NAMALWA (cell line): Measurements from ENCODE around the gene NCKAP5.

Experiments used
- DNase-seq: peaks from one replicate; pipeline ENCODE4 v3.0.0-alpha.2; 2015; ENCODE audit warnings: low spot score

Gene NCKAP5

GRCh38 chr2:132662732-132663131 lies 905.5 kb downstream of the NCKAP5 start:
- no peak for DNase-seq

- no peak for DNase-seq
These were observed 908.9 kb downstream of the NCKAP5 start for GRCh38 chr2:132659331-132659730.

GRCh38 chr2:132656266-132656975 lies 911.8 kb downstream of the NCKAP5 start:
- DNase-seq = no peak

DNA sequence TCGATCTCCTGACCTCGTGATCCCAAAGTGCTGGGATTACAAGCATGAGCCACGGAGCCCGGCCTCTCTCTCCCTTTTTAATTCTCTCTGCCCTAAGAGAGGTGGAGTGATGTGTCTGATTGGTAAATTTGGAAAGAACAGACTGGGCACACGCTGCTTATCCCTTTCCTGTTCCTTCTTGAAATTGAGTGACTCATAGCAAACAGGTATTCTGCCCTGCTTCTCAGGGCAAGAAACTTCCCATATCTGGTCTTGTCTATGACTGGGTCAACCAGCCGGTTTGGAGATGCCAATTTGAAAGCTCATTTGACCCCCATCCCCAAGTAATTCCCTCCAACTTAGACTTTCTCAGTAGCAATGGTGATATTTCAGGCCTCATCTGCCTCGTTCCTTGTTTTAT lies 913.3 kb downstream of the NCKAP5 start:
- DNase-seq = no peak

GRCh38 chr2:132654335-132654734 lies 913.9 kb downstream of the NCKAP5 start:
- no peak for DNase-seq

DNA sequence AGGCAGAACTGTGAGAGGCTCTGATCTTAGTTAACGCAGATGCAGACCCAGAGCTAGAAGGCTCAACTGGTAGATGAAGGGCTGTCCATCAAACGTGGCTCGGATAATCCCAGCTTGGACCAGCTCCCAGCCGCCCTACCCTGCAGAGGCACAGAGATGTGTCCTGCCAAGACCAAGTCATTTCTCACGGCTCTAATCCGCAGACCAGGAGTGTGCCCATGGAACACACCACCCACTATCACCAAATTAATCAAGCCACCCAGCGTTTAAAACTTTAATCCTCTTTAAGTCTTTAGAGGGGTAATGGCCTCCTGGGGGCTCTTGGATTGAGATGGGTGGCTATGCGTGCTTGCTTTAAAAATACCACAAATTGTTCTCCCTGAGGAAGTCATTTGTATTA lies 915.8 kb downstream of the NCKAP5 start:
- no peak for DNase-seq

DNA sequence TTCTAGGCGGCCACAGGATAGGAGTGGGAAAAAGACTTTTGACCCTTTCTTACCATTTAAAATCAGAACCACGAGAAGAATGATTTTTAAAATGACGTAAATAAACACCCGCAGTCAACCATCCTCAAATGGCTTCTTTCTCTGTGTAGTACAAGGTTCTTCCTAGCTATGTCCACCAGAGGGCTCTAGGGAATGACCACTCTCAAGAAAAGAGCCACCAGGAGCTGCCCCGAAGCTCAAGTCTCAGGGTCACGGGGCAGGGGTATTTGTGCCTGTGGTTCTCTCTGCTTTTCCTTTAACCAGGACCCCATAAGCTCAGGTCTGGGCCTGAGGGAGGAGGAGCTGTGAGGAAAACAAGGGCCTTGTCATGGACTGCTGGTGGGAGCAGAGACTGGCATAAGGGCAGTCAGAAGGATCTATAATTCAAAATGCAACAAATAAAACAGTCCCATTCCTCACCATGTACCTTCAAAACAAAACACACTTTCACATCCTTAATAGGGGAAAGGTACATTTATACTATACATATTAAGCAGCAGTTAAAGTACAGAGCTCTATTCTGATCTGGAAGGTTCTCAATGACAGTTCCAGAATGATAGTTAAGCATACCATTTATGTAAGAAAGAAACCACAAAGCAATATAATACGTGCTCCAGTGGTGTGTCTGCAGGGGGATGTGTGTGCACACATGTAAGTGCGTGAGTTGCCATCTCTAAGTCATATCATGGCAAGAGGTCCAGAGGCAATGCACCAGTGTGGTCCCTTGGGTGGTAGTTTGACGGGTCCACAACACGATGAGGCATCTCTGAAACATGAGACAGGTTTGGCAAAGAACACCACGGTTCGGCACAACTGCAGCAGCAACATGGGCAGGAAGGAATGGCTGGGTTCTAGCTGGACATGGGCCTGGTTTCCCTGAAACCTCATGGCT lies 916.9 kb downstream of the NCKAP5 start:
- DNase-seq = no peak

GRCh38 chr2:132646540-132647108 lies 921.6 kb downstream of the NCKAP5 start:
- no peak for DNase-seq

DNA sequence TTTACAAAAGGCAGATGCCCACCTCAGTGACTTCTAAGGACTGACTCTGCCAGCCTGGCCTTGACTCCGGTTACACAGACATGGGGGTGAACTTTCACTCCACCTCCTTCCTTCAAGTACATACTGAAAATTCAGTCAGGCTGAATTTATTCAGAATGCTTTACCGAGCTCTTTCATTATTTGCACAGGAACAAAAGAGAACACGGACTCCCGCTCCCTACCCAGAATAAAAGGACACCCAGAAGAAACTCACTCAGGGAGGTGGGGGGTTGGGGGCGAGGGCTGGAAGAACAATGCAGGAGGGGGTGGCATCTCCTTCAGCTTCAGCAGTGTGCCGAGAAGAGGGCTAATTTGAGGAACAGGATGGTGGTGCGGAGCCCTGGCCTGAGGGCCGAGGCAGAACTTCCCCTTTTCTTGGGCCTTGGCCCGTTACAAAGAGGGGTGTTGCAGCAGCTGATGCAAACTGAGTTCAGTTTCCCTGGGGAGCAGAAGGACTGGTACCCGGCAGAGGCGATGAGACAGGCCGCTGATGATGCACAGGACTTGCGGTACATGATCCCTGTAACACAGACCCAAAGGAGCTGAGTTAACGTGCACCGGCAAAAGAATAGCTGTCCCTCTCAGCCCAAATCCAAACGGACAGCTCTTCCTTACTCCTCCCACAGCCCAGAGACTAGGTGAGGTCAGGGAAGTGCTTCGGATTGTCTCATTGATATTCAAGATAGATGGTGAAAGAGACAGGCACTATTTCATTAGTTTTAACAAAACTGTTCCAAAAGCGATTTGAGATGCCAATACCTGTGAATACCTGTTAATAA lies 922.3 kb downstream of the NCKAP5 start:
- no peak for DNase-seq

GRCh38 chr2:132645176-132645575 lies 923.1 kb downstream of the NCKAP5 start:
- no peak for DNase-seq

DNA sequence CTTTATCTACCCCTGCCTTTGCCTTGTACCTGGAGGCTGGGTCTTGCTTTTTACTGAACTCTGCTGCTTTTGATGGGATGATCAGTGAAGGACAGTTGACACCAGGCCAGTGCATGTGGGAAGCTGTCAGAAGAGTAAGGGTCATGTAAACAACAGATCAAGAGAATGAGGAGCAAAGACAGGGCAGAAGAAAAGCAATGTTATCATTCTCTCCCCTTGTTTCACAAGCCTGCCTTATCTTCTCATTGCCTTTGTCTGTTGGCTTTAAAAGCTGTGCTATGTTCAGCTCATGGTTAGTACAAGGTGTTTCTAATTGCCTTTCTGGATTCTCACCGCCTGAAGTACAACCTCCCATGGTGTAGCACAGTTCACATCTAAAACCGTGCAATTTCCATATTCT lies 925.8 kb downstream of the NCKAP5 start:
- DNase-seq = no peak

- no peak for DNase-seq
These were observed 926.4 kb downstream of the NCKAP5 start for GRCh38 chr2:132641819-132642218.

DNA sequence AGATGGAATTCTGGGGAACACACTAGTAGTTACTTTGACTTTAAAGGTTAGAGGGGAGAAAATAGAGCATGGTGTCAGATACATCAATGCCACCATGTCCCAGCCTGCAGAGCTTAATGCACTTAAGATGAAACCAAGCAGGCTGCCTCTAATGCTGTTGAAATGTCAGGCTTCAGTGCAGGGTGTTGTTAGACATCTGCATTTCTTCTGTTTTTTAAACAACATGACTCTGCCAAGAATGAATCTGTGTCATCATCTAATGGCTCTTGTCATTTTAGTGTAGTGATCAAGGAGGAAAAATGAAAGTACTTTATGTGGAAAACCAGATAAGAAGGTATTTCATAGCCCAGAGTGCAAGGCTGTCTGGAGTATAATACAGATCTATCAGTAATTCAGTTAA lies 928.1 kb downstream of the NCKAP5 start:
- no peak for DNase-seq

GRCh38 chr2:132638313-132639040 lies 929.8 kb downstream of the NCKAP5 start:
- no peak for DNase-seq

- no peak for DNase-seq
These were observed 931.9 kb downstream of the NCKAP5 start for GRCh38 chr2:132636346-132636745.

DNA sequence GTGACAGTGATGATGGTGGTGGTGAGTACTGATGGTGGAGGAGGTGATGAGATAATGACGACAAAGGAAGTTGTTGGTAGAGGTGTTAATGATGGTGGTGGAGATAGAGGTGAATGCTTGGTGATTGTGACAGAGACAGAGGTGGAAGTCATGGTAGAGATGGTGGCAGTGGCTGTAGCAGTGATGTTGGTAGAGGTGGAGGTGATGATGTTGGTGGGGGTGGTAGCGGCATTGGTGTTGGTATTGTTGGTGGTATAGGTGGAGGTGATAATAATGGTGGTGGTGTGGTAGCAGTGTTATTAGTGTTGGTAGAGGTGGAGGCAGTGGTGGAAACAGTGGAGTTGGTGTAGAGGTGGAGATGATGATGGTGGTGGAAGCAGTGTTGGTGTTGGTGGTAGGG lies 934.6 kb downstream of the NCKAP5 start:
- no peak for DNase-seq

- no peak for DNase-seq
These were observed 936.1 kb downstream of the NCKAP5 start for GRCh38 chr2:132632000-132632649.

- DNase-seq = no peak
These were observed 940.7 kb downstream of the NCKAP5 start for GRCh38 chr2:132627536-132627935.

DNA sequence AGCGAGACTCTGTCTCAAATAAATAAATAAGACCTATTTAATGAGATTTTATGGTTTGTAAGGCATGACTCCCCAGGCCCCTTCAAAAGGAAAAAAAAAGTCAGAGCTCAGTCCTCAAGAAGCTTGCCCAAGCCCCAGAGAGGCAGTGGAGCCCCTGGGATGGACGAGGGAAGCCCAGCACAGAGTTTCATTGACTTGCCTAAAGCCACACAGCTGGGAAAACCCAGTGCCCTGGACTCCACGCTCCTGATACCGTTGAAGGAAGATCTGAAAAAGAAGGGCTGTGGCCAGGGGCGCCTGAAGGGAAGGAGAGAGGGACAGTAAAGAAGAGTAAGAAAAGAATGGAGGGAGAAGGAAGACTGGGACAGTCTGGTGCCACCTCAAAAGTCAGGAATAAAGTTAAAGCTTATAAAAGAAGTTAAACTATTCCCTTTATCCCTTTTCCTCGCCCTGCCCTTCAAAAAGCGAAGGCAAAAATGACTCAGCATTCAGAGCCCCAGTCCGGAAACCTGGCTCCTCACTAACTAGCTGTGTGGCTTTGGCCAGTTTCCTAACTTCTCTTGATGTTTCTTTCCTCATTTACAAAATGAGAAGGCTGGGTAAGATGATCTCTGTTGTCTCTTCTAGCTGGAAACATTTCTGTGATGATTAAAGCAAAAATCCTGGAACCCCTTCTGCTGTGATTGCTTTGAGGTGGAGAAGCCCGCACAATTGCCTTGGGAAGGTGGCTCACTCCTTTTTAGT lies 945.0 kb downstream of the NCKAP5 start:
- no peak for DNase-seq
